SU-DHL-6 (cell line): ENCODE results near the gene GP1BA.

Source experiments
- H2AFZ ChIP-seq: fragments of 200-600 bp; sonication (generic); 2 replicates; pipeline ENCODE4 v1.6.1; 2014; ENCODE audit warnings: low read depth, mild to moderate bottlenecking, moderate library complexity, mixed read lengths, antibody characterized with exemption, low read length; ENCODE audit not compliant: severe bottlenecking
- H3F3A ChIP-seq: fragments of 200-600 bp; shearing (Covaris generic); 2 replicates; pipeline ENCODE4 v1.6.0; 2016; ENCODE audit warnings: antibody characterized with exemption, mild to moderate bottlenecking; ENCODE audit not compliant: insufficient read depth
- H3K27ac ChIP-seq: fragments of 200-600 bp; sonication (generic); 2 replicates; pipeline ENCODE4 v1.5.1; 2016; ENCODE audit warnings: low read depth, mild to moderate bottlenecking, low read length, moderate library complexity, mixed read lengths
- H3K27me3 ChIP-seq: fragments of 200-600 bp; sonication (generic), shearing (Covaris generic); 2 replicates; pipeline ENCODE4 v1.6.0; 2014; ENCODE audit warnings: mild to moderate bottlenecking, low read length
- H3K36me3 ChIP-seq: fragments of 200-600 bp; sonication (generic); 2 replicates; pipeline ENCODE4 v1.6.1; 2014; ENCODE audit warnings: mild to moderate bottlenecking, low read length, mixed read lengths
- H3K4me2 ChIP-seq: fragments of 300-600, 200-600 bp; shearing (Covaris generic), sonication (generic); 2 replicates; pipeline ENCODE4 v1.6.0; 2014; ENCODE audit warnings: low read length, low read depth, mild to moderate bottlenecking; ENCODE audit not compliant: poor library complexity, severe bottlenecking
- H3K4me3 ChIP-seq: fragments of 200-600 bp; sonication (generic); 2 replicates; pipeline ENCODE4 v1.5.1; 2014; ENCODE audit warnings: antibody characterized with exemption, low read length, mild to moderate bottlenecking, mixed read lengths; ENCODE audit not compliant: insufficient read depth, poor library complexity, severe bottlenecking
- H3K79me2 ChIP-seq: fragments of 200-600 bp; sonication (generic); 2 replicates; pipeline ENCODE4 v1.6.1; 2014; ENCODE audit warnings: mild to moderate bottlenecking, low read length, moderate library complexity; ENCODE audit not compliant: insufficient read depth
- H3K9ac ChIP-seq: fragments of 200-600 bp; sonication (generic); 2 replicates; pipeline ENCODE4 v1.7.0; 2014; ENCODE audit warnings: mild to moderate bottlenecking, low read length
- H3K9me2 ChIP-seq: fragments of 200-600 bp; sonication (generic); replicated peaks from 2 replicates; pipeline ENCODE4 v1.6.1; 2014; ENCODE audit warnings: low read length; ENCODE audit not compliant: insufficient read depth
- H3K9me3 ChIP-seq: fragments of 200-600 bp; sonication (generic); 2 replicates; pipeline ENCODE4 v1.6.1; 2014; ENCODE audit warnings: low read length, mixed read lengths; ENCODE audit not compliant: insufficient read depth
- H4K20me1 ChIP-seq: fragments of 200-600 bp; sonication (generic); 2 replicates; pipeline ENCODE4 v1.6.1; 2014; ENCODE audit warnings: low read depth, mild to moderate bottlenecking, antibody characterized with exemption, low read length, moderate library complexity, mixed read lengths
- EZH2phosphoT487 ChIP-seq: fragments of 200-600 bp; sonication (generic), shearing (Covaris generic); conservative IDR thresholded peaks from 2 replicates; pipeline ENCODE4 v1.6.1; 2018; ENCODE audit warnings: mild to moderate bottlenecking, antibody characterized with exemption, low read length, moderate library complexity, mixed read lengths
- TF ChIP-seq, protein P1 (sequence below): fragments of 200-600 bp; sonication (generic); IDR thresholded peaks from one replicate; pipeline ENCODE4 v1.5.1; 2017; ENCODE audit warnings: antibody characterized with exemption, mild to moderate bottlenecking, low read length, moderate library complexity; ENCODE audit not compliant: insufficient read depth, poor library complexity, severe bottlenecking

The GP1BA gene

DNA sequence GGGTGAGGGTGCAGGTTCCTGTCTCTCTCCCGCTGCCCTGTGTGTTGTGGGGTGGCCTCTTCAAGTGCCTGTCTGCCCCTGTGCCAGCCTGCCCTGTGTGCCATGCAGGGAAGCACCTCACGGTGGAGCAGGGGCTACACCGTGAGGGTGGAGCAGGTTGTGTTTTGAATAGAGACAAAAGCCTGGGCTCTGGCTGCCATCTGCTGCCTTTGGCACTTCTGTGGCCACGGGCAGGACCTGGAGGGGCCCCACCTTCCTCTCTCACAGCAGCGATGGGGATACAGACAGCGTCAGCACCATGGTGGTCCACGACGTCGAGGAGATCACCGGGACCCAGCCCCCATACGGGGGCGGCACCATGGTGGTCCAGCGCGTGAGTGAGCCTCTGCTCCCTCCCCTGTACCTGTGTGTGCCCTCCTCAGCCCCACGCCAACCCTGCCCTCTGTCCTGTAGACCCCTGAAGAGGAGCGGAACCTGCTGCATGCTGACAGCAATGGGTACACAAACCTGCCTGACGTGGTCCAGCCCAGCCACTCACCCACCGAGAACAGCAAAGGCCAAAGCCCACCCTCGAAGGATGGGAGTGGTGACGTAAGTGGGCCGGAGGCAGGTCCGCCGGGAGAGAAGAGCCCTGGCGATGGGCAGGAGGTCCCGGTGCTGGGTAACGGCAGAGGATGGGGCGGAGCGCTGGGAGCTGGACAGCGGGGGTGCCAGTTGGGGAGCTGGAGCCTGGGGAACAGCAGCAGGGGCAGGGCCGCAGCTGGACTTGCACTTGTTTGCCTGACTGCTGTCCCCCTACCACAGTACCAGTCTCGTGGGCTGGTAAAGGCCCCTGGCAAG, 38.1 kb upstream of the GP1BA start:
- Histone ChIP-seq H3K9me2 (no peaks in the 10 kb centered on the region), H3K27me3 (no peaks in the 10 kb centered on the region), H3F3A (peaks cover 5% of the 10 kb centered on the region; the same call in 1 of the 2 replicates), H3K4me2 (no peak overlapping the region), H3K79me2 (no peaks in the 10 kb centered on the region), H3K36me3 (no peaks in the 10 kb centered on the region), H3K4me3 (no peak overlapping the region), H2AFZ (no peak overlapping the region), H3K27ac (no peak overlapping the region), H3K9ac (no peak overlapping the region), H4K20me1 (no peaks in the 10 kb centered on the region), H3K9me3 (no peaks in the 10 kb centered on the region)
- TF ChIP-seq EZH2phosphoT487 = no peak
- TF ChIP-seq, protein P1, sequence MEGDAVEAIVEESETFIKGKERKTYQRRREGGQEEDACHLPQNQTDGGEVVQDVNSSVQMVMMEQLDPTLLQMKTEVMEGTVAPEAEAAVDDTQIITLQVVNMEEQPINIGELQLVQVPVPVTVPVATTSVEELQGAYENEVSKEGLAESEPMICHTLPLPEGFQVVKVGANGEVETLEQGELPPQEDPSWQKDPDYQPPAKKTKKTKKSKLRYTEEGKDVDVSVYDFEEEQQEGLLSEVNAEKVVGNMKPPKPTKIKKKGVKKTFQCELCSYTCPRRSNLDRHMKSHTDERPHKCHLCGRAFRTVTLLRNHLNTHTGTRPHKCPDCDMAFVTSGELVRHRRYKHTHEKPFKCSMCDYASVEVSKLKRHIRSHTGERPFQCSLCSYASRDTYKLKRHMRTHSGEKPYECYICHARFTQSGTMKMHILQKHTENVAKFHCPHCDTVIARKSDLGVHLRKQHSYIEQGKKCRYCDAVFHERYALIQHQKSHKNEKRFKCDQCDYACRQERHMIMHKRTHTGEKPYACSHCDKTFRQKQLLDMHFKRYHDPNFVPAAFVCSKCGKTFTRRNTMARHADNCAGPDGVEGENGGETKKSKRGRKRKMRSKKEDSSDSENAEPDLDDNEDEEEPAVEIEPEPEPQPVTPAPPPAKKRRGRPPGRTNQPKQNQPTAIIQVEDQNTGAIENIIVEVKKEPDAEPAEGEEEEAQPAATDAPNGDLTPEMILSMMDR = no peak

DNA sequence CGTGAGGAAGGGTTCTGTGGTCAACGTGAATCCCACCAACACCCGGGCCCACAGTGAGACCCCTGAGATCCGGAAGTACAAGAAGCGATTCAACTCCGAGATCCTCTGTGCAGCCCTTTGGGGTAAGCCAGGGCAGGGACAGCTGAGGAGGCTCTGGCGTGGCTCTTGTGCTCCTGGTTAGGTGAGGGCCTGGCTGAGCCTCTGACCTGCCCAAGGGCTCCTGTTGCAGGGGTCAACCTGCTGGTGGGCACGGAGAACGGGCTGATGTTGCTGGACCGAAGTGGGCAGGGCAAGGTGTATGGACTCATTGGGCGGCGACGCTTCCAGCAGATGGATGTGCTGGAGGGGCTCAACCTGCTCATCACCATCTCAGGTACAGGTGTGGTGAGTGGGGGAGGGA, 37.0 kb upstream of the GP1BA start:
- Histone ChIP-seq H4K20me1 (no peaks in the 10 kb centered on the region), H3K27ac (no peak overlapping the region), H3K36me3 (no peaks in the 10 kb centered on the region), H3K9ac (no peak overlapping the region), H3K4me3 (no peak overlapping the region), H3K9me2 (no peaks in the 10 kb centered on the region), H3K27me3 (no peaks in the 10 kb centered on the region), H3K9me3 (no peaks in the 10 kb centered on the region), H3K79me2 (no peaks in the 10 kb centered on the region), H2AFZ (no peak overlapping the region), H3K4me2 (no peak overlapping the region), H3F3A (peaks cover 5% of the 10 kb centered on the region; the same call in 1 of the 2 replicates)
- TF ChIP-seq, protein P1 = no peak
- no peak for TF ChIP-seq EZH2phosphoT487

DNA sequence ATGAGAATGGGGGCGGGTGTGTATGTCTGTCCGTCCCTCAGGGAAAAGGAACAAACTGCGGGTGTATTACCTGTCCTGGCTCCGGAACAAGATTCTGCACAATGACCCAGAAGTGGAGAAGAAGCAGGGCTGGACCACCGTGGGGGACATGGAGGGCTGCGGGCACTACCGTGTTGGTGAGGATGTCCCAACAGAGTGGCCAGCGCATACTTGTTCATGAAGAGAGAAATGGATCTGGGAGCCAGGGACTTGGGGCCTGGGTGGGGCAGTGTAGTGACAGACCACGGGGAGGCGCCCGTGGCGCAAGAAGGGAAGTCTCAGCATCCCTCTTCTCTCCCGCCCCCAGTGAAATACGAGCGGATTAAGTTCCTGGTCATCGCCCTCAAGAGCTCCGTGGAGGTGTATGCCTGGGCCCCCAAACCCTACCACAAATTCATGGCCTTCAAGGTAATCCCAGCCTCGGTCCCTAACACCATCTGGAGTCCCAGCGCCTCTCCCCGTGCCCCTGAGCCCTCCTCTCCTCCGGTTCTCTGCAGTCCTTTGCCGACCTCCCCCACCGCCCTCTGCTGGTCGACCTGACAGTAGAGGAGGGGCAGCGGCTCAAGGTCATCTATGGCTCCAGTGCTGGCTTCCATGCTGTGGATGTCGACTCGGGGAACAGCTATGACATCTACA, 36.3 kb upstream of the GP1BA start:
- H3K27ac ChIP-seq = no peak overlapping the region
- peaks cover 5% of the 10 kb centered on the region; the same call in 1 of the 2 replicates for H3F3A ChIP-seq
- no peaks in the 10 kb centered on the region for H3K9me3 ChIP-seq
- no peak overlapping the region for H3K9ac ChIP-seq
- H2AFZ ChIP-seq = no peak overlapping the region
- TF ChIP-seq EZH2phosphoT487 = no peak
- TF ChIP-seq, protein P1 = no peak
- H3K4me3 ChIP-seq = no peak overlapping the region
- no peaks in the 10 kb centered on the region for H4K20me1 ChIP-seq
- H3K79me2 ChIP-seq = no peaks in the 10 kb centered on the region
- H3K36me3 ChIP-seq = no peaks in the 10 kb centered on the region
- H3K9me2 ChIP-seq = no peaks in the 10 kb centered on the region
- H3K27me3 ChIP-seq = no peaks in the 10 kb centered on the region
- H3K4me2 ChIP-seq = no peak overlapping the region
